ENCODE measurements around the gene GPR161.

The GPR161 gene

GRCh38 chr1:168102487-168102886, 34.2 kb downstream of the GPR161 start:
- DNase-seq, result no peak

DNA sequence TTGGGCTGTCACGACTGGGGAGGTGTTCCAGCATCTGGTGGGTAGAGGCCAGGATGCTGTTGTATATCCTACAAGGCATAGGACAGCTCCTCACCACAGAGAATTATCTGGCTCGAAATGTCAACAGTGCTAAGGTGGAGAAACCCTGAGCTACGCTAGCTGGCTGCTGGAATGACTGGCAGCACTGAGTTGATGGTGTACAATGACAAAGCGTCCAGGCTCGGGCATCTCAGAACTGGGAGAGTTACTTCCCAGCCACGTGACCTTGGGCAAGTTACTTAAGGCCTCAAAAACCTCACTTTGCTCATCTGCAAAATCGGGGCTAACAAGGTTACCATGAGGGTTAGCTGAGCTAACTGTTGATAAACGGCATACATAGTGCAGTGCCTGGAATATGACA, 35.4 kb downstream of the GPR161 start:
- no peak for DNase-seq

DNA sequence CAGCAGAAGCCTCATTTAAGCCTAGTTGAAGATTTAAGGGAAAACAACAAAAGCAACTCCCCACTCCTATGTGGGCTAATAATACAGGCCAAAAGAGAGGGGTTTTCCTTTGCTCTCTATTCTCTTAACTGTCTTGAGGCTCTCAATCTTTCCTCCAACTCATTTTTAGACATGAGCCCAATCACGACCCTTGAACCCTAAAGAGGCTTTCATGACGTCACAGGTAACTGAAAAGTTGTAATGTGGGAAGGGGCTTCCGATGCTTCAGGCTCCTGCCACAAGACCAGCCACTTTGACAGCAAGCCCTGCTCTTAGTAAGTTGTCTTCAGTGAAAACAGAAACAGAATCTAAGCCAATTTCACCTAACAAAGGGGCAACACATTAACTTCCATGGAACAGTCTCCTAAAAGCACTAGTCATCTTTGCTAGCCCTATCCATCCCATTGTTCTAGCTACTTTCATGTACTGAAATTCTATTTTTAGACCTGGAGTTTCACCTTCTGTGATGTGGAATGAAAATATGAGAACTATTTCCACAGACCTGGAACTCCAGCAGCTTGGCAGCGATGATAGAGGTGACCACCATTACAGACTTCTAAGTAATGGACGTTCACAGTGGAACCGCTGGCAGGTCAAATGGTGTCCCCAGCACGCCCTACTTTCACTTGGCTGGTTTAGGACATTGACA, 36.3 kb downstream of the GPR161 start:
- no peak for DNase-seq

DNA sequence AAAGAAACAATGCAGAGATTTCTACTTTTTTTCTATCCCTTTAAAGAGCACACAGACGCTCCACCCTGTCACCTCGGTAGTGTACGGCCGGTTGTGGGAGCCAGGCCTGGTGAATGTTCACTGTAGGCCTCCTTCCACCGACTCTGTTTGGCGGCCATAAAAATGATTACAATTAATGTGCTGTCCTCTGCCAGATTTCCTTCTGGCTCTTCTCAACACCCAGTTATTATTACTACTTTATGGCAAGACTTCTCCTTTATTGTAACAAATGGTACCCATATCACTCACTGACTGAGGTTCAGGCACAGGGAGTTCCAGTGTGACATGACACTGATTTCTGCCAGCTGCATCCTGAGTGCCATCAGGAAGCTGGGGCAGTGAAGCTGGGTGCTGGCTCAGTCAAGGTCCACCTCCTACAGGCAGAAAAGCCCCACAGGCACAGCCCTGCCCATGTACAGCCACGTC, 37.4 kb downstream of the GPR161 start:
- no peak for DNase-seq

DNA sequence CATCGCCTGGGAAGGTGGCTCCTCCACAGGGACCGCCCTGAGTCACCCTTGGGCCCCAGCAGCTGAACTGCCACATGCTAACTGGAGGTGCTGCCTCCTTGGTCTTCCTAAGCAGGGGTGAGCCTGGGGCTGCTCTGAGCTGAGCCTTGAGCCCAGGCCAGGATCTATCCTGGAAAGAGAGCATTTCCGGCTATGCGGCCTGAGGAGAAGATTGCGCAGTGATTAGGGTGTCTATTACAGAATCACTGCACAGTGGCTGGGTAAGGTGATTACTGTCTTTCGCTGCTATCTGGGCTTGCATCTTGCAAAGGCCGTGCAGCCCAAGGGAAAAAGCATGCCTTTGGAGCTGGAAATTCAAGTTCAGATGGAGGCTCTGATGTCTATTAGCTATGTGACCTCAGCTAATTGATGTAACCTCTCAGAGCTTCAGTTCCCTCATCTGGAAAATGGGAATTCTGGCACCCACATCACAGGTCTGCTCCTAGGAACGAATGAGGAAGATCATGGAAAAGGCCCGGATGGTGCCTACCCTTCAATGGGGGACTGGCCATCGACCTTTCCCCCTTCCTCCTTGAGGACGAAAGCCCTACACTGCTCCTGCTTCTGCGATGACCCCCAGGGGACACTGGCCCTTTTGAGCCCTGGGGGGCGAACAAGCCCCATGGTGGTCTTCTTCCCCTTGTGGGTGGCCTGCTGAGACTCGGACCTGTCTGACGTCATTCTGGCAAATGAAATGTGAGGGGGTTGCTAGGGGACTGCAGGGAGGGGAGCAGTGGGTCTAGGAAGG, 38.0 kb downstream of the GPR161 start:
- DNase-seq, result no peak

- no peak for DNase-seq
Measured at GRCh38 chr1:168097921-168098528, 38.7 kb downstream of the GPR161 start.

- no peak for DNase-seq
Measured at GRCh38 chr1:168096296-168097165, 40.2 kb downstream of the GPR161 start.

- no peak for DNase-seq
Measured at GRCh38 chr1:168095476-168095875, 41.3 kb downstream of the GPR161 start.

- no peak for DNase-seq
Measured at GRCh38 chr1:168093616-168094015, 43.1 kb downstream of the GPR161 start.

- DNase-seq, result no peak
Measured at GRCh38 chr1:168092566-168093355, 44.0 kb downstream of the GPR161 start.

GRCh38 chr1:168091720-168092550, 44.8 kb downstream of the GPR161 start:
- DNase-seq, result no peak

- no peak for DNase-seq
Measured at GRCh38 chr1:168091063-168091462, 45.7 kb downstream of the GPR161 start.

DNA sequence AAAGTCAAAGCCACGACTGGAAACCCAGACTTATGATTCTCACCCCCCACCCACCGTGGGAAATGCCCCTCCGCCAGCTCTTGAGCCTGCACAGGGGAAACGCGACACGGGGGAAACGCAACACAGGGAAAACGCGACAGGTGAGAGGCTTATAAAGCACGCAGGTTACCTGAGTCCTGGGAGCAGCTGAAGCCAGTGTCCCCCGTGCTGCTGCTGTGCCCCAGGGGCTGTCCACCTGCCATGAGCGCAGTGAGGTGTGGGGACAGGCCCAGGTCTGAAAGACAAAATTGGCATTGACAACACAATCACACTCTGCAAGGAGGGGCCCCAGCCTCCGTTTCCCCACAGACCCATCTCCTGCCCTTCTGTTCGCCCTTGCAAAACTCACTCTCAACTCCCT, 46.3 kb downstream of the GPR161 start:
- DNase-seq, result no peak

GRCh38 chr1:168089979-168090337, 46.8 kb downstream of the GPR161 start:
- DNase-seq, result no peak

GRCh38 chr1:168089326-168089978, 47.3 kb downstream of the GPR161 start:
- no peak for DNase-seq

DNA sequence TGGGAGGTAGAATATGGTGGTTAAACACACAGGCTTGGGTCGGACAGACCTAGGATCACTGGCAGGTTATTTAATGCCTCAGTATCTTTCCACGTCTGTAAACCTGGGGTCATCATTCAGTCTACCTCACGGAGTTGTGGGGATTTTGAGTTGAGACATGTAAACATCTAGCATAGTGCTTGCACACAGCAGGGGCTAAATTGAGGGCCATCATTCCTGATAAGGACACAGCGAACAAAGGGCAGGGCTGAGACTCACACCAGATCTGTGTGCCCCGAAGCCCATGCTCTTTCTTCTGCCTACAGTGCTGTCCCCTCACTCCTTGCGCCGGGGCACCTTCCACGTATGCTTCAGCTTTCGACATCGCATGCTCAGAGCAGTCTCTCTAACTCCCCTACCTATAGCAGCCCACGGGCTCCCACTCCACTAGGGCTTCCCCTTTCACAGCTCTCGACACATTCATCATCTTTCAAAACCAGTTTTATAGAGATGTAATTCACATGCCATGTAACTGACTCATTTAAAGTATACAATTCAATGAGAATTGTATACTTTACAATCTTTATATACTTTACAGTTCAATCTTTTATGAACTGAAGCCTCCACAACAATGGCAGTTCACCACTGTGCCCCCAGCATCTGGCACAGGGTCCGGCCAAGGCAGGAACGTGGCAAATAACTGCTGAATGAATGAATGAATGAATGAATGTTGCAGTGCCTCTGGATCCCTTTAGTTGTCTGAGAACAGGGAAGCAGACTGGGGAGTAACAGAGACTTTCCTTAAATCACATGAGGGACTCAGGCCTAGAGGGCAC, 48.0 kb downstream of the GPR161 start:
- no peak for DNase-seq

GRCh38 chr1:168087696-168088095, 49.0 kb downstream of the GPR161 start:
- no peak for DNase-seq

GRCh38 chr1:168086438-168086837, 50.3 kb downstream of the GPR161 start:
- DNase-seq, result no peak

DNA sequence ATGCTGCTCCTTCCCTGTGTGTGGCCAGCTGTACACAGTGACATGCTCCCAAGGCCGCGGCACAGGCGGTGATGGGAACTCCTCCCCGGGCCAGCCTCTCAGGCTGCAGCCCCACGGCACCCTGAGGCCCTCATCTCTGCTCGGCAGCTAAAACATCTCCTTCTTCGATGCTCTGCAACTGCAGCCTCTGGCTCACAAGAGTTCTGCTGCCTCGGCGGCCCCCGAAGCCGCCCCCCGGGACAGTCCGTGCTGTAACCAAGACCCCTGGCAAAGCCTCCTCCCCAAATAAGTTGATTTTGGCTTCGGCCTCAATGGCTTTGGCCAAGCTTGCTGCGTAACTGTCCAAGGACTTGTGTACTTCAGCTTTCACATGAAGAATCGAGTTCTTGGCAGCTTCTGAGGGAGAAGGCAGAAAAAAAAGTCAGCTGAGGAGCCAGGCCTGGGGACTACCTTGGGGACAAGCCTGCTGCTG, 51.3 kb downstream of the GPR161 start:
- DNase-seq, result no peak

Data from activated naive CD4-positive, alpha-beta T cell treated with Interleukin-2 at 50 U/mL for 16 hours (primary cell).